Measurements from ENCODE around the gene NPAS2.

The NPAS2 gene

GRCh38 chr2:100855084-100855483 is 35.1 kb downstream of the NPAS2 start:
- no peak for DNase-seq (ENCODE audit: low read depth)

GRCh38 chr2:100855606-100856005 is 35.7 kb downstream of the NPAS2 start:
- no peak for DNase-seq (ENCODE audit: low read depth)

- DNase-seq (ENCODE audit: low read depth): no peak
Measured at GRCh38 chr2:100856732-100857131, 36.8 kb downstream of the NPAS2 start.

DNA sequence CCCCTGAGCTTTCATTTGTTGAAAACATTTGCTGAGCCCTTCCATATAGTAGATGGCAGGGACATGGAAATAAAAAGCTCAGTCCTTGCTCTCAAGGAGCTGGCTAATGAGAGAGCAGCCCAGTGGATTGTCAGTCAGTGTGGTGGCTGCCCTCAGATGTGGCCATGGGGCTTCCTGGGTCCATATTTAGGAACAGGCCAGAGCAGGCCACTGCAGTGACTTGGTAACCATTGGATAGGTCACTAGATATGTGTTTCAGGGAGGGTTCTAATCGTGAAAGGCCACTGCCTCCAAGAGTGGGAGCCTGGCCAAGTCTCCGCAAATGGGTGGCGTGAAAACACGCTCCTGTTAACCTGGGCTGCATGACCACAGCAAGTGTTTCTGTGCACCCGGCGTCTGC is 37.4 kb downstream of the NPAS2 start:
- no peak for DNase-seq (ENCODE audit: low read depth)

DNA sequence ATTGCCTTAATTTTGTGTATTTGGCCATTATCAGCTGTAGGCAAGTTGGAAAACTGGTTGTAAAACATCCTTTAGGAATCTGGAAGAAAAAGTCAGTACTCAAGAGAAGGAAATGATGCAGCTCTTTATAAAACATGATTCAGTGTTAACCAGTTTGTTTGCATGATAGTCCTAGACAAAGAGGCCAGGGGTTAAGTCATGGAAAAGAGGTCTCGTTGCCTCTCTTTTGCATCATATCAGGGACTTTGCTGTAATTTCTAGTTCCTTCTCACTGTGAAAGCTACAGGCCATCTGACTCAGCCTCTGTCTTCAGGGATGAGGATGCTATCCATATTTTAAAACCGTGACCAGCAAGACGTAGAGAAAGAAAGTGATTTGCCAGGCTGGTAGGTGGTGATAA is 38.0 kb downstream of the NPAS2 start:
- peak; percentile 73 for DNase-seq (ENCODE audit: low read depth)

- DNase-seq (ENCODE audit: low read depth): no peak
Measured at GRCh38 chr2:100859902-100860301, 40.0 kb downstream of the NPAS2 start.

DNA sequence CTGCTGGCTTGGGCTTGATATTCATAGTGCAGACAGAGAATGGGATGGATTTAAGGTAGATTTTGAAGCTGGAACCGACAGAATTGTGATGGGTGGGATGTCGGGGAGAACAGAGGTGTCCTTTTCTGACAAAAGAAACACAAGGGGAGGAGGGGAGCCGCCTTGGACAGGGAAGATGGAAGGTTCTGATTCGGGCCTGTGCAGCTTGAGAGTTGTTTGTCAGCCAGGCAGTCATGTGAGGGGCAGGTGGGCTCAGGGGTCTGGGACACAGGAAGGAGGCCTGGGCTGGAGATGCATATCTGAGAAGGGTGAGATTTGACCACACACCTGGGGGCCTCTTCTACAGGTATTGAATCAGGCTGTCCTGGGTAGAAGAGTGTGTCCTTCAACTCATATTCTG is 41.4 kb downstream of the NPAS2 start:
- no peak for DNase-seq (ENCODE audit: low read depth)

DNA sequence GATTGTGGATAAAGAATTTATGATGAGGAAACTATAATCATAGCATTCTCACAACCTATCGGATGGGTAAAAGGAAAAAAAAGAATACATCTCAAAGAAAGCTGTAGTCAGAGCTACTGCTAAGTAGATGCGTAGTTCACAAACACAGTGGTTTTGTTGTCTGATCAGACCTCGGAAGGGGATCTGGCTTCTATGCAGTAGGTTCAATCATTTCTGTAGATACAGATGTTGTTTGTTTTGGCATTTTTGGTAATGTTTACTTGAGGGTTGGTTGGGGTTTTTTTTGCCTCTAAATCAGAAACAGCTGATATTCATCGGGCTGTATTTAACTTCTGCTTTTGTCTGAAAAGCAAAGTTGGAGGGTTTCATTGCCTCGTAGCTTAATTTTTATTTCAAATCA is 42.1 kb downstream of the NPAS2 start:
- no peak for DNase-seq (ENCODE audit: low read depth)

DNA sequence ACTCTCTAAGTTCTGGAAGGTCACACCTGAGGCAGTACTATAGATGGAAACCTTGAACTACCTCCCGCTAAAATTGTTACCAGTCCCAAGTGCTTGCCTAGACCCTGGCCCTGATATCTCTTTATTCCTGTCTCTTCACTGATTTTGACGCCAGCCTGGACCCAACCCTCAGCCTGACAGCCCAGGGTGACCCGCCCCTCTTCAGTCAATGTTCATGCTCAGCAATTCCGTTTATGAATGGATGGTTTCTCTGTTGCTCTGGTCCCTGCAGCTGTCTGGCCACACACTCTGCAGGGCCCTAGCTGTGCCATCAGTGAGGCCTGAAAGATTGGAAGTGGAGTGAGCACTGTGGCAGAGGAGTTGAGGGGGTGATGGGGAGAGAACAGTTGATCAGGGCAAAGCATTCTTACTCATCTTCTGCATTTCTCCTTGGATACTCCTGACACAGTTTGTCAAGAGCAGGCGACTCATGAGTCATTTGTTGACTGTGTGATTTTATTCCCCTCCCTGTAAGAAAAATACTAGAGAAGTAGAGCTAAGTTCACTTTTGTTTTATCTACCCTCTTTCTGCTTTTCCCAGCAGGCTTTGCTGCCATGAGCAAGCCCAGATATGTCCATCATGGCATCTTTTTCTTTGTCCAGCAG is 46.0 kb downstream of the NPAS2 start:
- DNase-seq (ENCODE audit: low read depth): peak; percentile 70

- no peak for DNase-seq (ENCODE audit: low read depth)
Measured at GRCh38 chr2:100868083-100868482, 48.1 kb downstream of the NPAS2 start.

GRCh38 chr2:100869120-100869519 is 49.2 kb downstream of the NPAS2 start:
- no peak for DNase-seq (ENCODE audit: low read depth)

GRCh38 chr2:100870652-100871531 is 51.0 kb downstream of the NPAS2 start:
- DNase-seq (ENCODE audit: low read depth): no peak

GRCh38 chr2:100875516-100876230 is 55.7 kb downstream of the NPAS2 start:
- no peak for DNase-seq (ENCODE audit: low read depth)

- peak; percentile 41 for DNase-seq (ENCODE audit: low read depth)
Measured at GRCh38 chr2:100876231-100876860, 56.4 kb downstream of the NPAS2 start.

DNA sequence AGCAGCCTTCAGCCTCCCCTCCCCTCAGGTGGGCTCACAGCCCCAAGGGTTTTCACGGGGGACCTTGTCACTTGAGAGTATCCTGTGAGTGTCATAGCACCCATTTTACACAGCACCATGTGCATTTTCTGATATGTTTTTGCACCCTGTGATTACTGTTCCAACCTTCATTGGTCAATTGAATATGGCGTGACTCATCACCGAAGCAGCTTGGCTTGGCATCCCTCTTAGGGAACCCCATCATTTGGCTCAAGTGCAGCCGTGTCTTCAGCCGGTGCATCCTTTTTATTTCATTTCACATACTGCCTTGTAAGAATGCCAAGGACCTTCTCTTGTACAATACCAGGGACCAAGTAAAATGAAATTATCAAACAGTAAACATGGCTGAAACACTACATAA is 57.6 kb downstream of the NPAS2 start:
- peak; percentile 64 for DNase-seq (ENCODE audit: low read depth)

DNA sequence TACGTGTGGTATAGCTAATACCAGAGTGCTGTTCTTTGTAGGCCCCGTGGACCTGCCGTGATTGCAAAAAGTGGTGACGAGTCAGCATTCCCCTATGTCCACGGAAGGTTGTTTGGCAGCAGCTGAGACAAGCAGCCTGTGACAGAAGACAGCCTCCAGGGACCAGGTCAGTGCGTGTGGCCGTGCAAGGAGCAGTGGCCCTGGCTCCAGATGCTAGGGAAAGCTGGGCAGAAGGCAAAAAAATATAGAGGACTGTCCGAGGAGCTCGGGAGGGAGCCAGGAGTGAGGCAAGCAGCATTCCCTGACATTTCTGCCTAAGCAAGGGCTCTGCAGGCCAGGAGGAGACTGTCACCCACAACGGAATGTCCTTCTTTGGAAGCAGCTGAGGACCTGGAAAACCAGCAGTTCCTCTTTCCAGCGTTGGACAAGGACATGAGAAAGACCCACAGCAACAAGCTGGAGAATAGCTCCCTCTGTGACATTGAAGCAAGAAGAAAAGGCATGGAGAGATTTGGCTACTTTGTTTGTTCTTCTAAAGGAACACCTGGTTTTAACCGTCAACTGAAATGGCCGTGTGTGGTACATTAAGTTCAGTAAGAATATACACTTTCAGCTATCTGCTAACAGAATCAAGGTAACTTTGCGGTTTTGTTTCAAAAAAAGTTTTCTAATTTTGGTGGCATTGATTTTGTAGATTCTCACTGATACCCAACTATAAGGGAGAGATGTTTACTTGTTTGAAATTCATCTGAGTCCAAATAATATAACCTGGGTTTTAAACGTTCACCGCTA is 58.3 kb downstream of the NPAS2 start:
- DNase-seq (ENCODE audit: low read depth): peak; percentile 35

DNA sequence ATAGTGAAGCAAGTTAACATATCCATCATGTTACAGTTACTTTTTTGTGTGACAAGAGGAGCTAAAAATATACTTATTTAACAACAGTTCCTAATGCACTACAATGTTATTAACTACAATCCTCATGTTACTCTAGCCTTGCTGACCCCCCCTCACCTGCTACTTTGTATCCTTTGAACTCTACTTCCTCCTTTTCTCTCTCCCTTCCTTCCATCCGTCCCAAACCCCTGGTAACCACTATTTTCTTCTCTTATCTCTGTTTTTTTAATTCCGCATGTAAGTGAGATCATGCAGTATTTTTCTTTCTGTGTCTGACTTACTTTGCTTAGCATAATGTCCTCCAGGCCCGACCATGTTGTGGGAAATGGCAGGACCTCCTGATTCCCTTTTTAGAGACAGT is 59.4 kb downstream of the NPAS2 start:
- DNase-seq (ENCODE audit: low read depth): no peak

DNA sequence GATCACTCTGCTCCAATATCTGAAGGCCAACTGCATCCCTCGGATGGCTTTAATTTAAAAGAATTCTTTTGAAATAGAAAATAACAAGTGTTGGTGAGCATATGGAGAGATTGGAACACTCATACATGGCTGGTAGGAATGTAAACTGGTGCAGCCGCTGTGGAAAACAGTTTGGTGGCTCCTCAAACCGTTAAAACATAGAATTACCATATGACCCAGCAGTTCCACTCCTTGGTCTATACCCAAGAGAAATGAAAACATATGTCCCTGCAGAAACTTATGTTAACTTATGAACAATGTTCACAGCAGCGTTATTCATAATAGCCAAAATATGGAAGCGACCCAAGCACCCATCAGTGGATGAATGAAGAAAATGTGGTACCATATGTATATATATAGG is 60.1 kb downstream of the NPAS2 start:
- no peak for DNase-seq (ENCODE audit: low read depth)

DNA sequence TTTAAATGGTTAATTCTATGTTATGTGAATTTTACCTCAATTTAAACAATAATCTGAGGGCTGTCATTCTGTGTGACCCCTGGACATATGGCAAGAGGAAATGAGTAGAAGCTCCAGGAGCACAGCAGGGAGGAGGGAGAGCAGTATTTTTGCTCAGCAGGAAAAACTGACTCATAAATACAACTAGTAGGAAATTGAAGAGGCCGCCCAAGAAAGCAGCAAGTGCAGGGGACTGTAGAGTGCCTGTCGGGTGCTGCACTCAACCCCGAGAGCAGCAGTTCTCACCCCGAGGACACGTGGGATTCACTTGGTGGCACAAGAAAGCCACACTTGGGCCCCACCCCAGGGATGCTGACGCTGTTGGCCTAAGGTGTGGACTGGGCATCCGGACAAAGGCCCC is 60.8 kb downstream of the NPAS2 start:
- DNase-seq (ENCODE audit: low read depth): no peak

DNA sequence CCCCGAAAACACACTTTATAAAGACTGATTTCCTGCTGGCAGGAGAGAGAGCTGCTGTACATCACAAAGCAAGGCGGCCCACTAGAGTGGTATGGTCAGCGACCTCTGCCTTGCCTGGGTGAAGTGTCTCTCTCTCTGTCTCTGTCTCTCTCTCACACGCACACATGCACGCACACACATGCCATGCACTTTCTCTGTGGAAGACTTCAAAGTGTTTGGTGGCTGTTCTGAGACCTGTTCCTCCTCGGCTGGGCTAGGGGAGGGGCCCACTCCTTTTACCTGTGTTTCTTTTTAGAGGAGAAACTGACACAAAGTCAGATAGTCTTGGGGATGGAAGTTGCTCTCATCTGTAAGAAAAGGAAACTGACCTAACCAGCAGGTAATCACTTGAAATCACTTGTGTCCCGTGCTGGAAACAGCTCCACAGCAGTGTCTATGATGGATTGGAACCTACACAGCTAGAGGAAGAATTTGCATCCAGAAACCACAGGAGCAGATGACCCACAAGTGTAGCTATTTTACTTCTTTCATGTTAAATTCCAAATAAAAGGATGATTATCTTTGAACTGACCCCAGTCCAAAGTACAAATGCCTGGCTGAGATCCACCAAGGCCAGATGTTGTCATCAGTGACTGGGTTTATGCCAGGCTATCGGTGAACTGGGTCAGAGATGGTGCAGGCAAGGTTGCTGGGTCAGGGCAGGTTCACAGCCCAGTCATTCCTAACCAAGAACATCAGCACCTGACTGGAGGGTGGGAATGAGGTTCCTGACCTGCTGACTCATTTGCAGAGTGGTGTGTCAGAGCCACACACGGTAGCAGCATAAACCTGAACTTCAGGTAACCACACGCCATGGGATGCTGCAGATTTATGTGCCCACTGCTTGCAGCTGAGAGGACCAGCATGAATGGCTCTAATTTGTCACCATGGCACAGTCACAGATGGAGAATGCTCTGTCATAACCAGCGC is 63.0 kb downstream of the NPAS2 start:
- peak; percentile 74 for DNase-seq (ENCODE audit: low read depth)

Data from amniotic epithelial cell (primary cell).